HG02852 (cell line): Measurements from ENCODE around the gene SASH1.

ENCODE experiments used
- ATAC-seq: cut with Tn5 transposase; IDR thresholded peaks from one replicate; pipeline ENCODE4 v1.9.1; 2021; ENCODE audit warnings: mild to moderate bottlenecking, moderate library complexity; ENCODE audit not compliant: unreplicated experiment

SASH1 gene

GRCh38 chr6:148538261-148539190, 195.9 kb downstream of the SASH1 start:
- no peak for ATAC-seq

- no peak for ATAC-seq
Observed at GRCh38 chr6:148543540-148543939, 200.9 kb downstream of the SASH1 start.

GRCh38 chr6:148544421-148544820, 201.8 kb downstream of the SASH1 start:
- ATAC-seq = no peak

GRCh38 chr6:148545901-148546300, 203.3 kb downstream of the SASH1 start:
- no peak for ATAC-seq

GRCh38 chr6:148547110-148547509, 204.5 kb downstream of the SASH1 start:
- ATAC-seq = no peak

- ATAC-seq = no peak
Observed at GRCh38 chr6:148548065-148548748, 205.6 kb downstream of the SASH1 start.

GRCh38 chr6:148548749-148549140, 206.1 kb downstream of the SASH1 start:
- no peak for ATAC-seq

- ATAC-seq = no peak
Observed at GRCh38 chr6:148550569-148550968, 207.9 kb downstream of the SASH1 start.

- no peak for ATAC-seq
Observed at GRCh38 chr6:148551226-148551625, 208.6 kb downstream of the SASH1 start.

GRCh38 chr6:148556410-148556809, 213.8 kb downstream of the SASH1 start:
- ATAC-seq = no peak

- no peak for ATAC-seq
Observed at GRCh38 chr6:148557796-148558321, 215.2 kb downstream of the SASH1 start.

GRCh38 chr6:148559848-148560433, 217.3 kb downstream of the SASH1 start:
- ATAC-seq = peak; percentile 80

GRCh38 chr6:148561629-148562028, 219.0 kb downstream of the SASH1 start:
- ATAC-seq = no peak

- ATAC-seq = no peak
Observed at GRCh38 chr6:148563066-148563465, 220.4 kb downstream of the SASH1 start.

- ATAC-seq = no peak
Observed at GRCh38 chr6:148564494-148565035, 221.9 kb downstream of the SASH1 start.

- ATAC-seq = no peak
Observed at GRCh38 chr6:148565321-148565926, 222.8 kb downstream of the SASH1 start.

- peak; percentile 75 for ATAC-seq
Observed at GRCh38 chr6:148565930-148566663, 223.5 kb downstream of the SASH1 start.

- ATAC-seq = peak; percentile 72
Observed at GRCh38 chr6:148566664-148567350, 224.2 kb downstream of the SASH1 start.

GRCh38 chr6:148570456-148570855, 227.8 kb downstream of the SASH1 start:
- no peak for ATAC-seq
